Neural progenitor cell (in vitro differentiated cells): ENCODE measurements around the gene CNTNAP2.

Experiments used
- EZH2 ChIP-seq: fragments of 200-600 bp; sonication (generic); IDR thresholded peaks from 2 replicates; pipeline ENCODE4 v1.6.1; 2017; ENCODE audit warnings: antibody characterized with exemption, mild to moderate bottlenecking, moderate library complexity
- TF ChIP-seq, protein P1 (sequence below): fragments of 200-600 bp; sonication (generic); IDR thresholded peaks from 2 replicates; pipeline ENCODE4 v1.5.1; 2017; ENCODE audit warnings: antibody characterized with exemption, mild to moderate bottlenecking

DNA sequence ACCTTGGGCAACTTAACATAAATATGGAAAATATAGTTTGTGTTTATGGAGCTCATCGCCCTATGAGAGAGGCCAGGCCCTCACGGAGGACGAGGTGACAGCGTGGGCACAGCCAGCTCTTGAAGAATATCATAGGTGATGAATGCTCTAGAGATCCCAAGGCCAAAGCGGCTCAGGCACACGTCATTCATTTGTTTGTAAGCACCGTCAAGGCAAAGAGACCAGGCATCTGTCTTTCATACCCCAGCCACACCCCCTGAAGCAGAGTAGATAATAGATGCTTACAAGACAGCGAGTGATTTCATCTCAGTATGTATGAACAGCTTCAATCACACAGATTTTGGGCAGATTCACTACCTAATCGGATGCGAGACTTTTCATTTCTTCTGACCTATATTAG lies 2231.9 kb downstream of the CNTNAP2 start:
- no peak for TF ChIP-seq EZH2
- TF ChIP-seq, protein P1, sequence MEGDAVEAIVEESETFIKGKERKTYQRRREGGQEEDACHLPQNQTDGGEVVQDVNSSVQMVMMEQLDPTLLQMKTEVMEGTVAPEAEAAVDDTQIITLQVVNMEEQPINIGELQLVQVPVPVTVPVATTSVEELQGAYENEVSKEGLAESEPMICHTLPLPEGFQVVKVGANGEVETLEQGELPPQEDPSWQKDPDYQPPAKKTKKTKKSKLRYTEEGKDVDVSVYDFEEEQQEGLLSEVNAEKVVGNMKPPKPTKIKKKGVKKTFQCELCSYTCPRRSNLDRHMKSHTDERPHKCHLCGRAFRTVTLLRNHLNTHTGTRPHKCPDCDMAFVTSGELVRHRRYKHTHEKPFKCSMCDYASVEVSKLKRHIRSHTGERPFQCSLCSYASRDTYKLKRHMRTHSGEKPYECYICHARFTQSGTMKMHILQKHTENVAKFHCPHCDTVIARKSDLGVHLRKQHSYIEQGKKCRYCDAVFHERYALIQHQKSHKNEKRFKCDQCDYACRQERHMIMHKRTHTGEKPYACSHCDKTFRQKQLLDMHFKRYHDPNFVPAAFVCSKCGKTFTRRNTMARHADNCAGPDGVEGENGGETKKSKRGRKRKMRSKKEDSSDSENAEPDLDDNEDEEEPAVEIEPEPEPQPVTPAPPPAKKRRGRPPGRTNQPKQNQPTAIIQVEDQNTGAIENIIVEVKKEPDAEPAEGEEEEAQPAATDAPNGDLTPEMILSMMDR: no peak
